SH-SY5Y (cell line): ENCODE results near the gene PNLDC1.

Experiments
- GATA2 ChIP-seq: IDR thresholded peaks from 2 replicates; pipeline ENCODE4 v1.6.1; 2011; ENCODE audit warnings: mild to moderate bottlenecking, low read depth, low read length
- GATA3 ChIP-seq: IDR thresholded peaks from 2 replicates; pipeline ENCODE4 v1.6.1; 2011; ENCODE audit warnings: low read depth, mild to moderate bottlenecking, low read length, moderate library complexity

- TF ChIP-seq GATA3 (no peak), GATA2 (no peak; the same call in 1 of the 2 replicates)
Measured at GRCh38 chr6:159790149-159790955, 9.7 kb upstream of the PNLDC1 start, which contains the start of gene MRPL18.
